ENCODE data around the gene REPS1. TPM values are rescaled to one million over a fixed set of nuclear protein-coding genes. Genes with fewer than 3 reads are reported as not detected.
"Not testable (repeated sequence)": the region's sequence is repeated elsewhere in the genome, so short reads cannot be mapped to it uniquely, and the experiment has no call there.

Gene REPS1
- total RNA-seq, 1 experiment from 2014 or later, result 63.4 TPM

DNA sequence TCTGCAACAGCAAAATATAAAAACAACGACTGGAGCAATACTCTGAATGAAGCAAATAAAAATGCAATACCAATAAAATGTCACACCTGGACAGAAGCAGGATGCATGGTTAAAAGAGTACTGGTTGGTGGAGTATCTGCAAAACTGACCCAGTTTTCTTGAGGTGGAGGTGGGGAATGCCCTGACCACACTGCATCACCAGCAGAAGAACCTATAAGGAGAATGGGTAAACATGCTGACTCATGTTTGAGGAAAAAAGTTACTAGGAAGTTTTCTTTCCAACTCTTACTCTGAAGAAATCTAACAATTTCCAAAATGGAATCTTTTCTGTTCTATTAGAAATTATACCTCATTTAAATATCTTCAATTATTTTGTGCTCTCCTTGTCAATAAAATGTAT is 43.6 kb downstream of the REPS1 start:
- CTCF ChIA-PET, result no interaction called here
- POLR2A ChIA-PET (ENCODE audit: low non-redundant PET), result no interaction called here
- Histone ChIP-seq H3K36me3 (ENCODE audit: insufficient read depth, low read length, poor library complexity, severe bottlenecking) (peaks cover 25% of the 10 kb centered on the region), H3K4me3 (ENCODE audit: low read depth, low read length, poor library complexity, severe bottlenecking) (no peak overlapping the region), H3K9me3 (ENCODE audit: low read depth, low read length, poor library complexity, severe bottlenecking) (no peaks in the 10 kb centered on the region), H3K4me1 (ENCODE audit: insufficient read depth, low read length, poor library complexity, severe bottlenecking) (peaks cover 20% of the 10 kb centered on the region), H3K27ac (ENCODE audit: low read depth, low read length, poor library complexity, severe bottlenecking) (no peak overlapping the region), H3K27me3 (replicated peaks; ENCODE audit: insufficient read depth, low read depth, low read length, poor library complexity) (no peaks in the 10 kb centered on the region)
- TF ChIP-seq, protein P1, sequence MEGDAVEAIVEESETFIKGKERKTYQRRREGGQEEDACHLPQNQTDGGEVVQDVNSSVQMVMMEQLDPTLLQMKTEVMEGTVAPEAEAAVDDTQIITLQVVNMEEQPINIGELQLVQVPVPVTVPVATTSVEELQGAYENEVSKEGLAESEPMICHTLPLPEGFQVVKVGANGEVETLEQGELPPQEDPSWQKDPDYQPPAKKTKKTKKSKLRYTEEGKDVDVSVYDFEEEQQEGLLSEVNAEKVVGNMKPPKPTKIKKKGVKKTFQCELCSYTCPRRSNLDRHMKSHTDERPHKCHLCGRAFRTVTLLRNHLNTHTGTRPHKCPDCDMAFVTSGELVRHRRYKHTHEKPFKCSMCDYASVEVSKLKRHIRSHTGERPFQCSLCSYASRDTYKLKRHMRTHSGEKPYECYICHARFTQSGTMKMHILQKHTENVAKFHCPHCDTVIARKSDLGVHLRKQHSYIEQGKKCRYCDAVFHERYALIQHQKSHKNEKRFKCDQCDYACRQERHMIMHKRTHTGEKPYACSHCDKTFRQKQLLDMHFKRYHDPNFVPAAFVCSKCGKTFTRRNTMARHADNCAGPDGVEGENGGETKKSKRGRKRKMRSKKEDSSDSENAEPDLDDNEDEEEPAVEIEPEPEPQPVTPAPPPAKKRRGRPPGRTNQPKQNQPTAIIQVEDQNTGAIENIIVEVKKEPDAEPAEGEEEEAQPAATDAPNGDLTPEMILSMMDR (conservative IDR thresholded peaks at IDR 0.05; ENCODE audit: low read depth, low read length), result no peak
- TF ChIP-seq EZH2 (IDR thresholded peaks at IDR 0.05; ENCODE audit: borderline replicate concordance, low read depth, low read length, poor library complexity, severe bottlenecking), result no peak
- no TSS peak for BruUV-seq (replicated peaks)
- DNase-seq (ENCODE audit: low spot score), result no peak
- intact Hi-C loops (cut with micrococcal nuclease; ENCODE audit: unreplicated experiment), result no loop called here

DNA sequence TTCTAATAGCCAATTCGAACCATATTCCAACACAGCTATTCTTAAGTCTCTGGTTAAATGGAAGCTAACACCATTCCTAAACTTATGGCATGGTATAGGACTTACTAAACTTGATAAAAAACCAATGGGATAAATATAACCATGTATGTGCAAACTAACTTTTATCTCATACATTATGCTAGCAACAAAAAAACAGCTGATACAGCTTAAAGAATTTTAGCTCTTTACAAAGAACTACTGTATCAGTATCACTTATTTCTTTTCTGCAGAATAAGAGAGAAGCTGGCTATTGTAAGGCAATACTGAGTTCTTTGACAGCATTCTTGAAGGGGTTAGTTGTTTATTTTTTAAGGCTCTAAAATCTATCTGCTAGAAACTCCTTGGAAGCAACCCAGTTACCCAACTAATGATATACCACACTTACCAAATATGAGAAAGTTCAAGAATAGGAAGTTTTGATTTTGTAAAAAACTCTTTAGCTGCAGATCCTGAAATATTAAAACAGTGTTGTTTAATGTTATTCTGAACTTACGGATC is 44.9 kb downstream of the REPS1 start:
- Histone ChIP-seq H3K36me3 (ENCODE audit: insufficient read depth, low read length, poor library complexity, severe bottlenecking) (peaks cover 25% of the 10 kb centered on the region), H3K4me1 (ENCODE audit: insufficient read depth, low read length, poor library complexity, severe bottlenecking) (peaks cover 13% of the 10 kb centered on the region), H3K9me3 (ENCODE audit: low read depth, low read length, poor library complexity, severe bottlenecking) (no peaks in the 10 kb centered on the region), H3K4me3 (ENCODE audit: low read depth, low read length, poor library complexity, severe bottlenecking) (no peak overlapping the region), H3K27ac (ENCODE audit: low read depth, low read length, poor library complexity, severe bottlenecking) (no peak overlapping the region), H3K27me3 (replicated peaks; ENCODE audit: insufficient read depth, low read depth, low read length, poor library complexity) (no peaks in the 10 kb centered on the region)
- TF ChIP-seq, protein P1 (conservative IDR thresholded peaks at IDR 0.05; ENCODE audit: low read depth, low read length), result no peak
- TF ChIP-seq EZH2 (IDR thresholded peaks at IDR 0.05; ENCODE audit: borderline replicate concordance, low read depth, low read length, poor library complexity, severe bottlenecking), result no peak
- intact Hi-C loops (cut with micrococcal nuclease; ENCODE audit: unreplicated experiment), result no loop called here
- POLR2A ChIA-PET (ENCODE audit: low non-redundant PET), result no interaction called here
- BruUV-seq (replicated peaks), result no TSS peak
- CTCF ChIA-PET, result interaction anchor here (0.5 kb wide), 1 partner anchor 79 kb away, joined by 10 read pairs; no protein-coding TSS in a partner anchor
- no peak for DNase-seq (ENCODE audit: low spot score)

DNA sequence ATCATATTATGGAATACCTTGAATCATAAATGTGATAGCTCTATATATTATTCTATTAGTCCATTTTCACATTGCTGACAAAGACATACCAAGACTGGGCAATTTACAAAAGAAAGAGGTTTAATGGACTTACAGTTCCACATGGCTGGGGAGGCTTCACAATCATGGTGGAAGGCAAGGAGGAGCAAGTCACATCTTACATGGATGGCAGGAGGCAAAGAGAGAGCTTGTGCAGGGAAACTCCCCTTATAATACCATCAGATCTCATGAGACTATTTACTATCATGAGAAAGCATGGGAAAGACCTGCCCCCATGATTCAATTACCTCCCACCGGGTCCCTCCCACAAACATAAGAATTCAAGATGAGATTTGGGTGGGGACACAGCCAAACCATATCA is 51.2 kb downstream of the REPS1 start:
- DNase-seq (ENCODE audit: low spot score); H3K9me3 ChIP-seq (ENCODE audit: low read depth, low read length, poor library complexity, severe bottlenecking); BruUV-seq (replicated peaks); H3K27me3 ChIP-seq (replicated peaks; ENCODE audit: insufficient read depth, low read depth, low read length, poor library complexity); H3K4me3 ChIP-seq (ENCODE audit: low read depth, low read length, poor library complexity, severe bottlenecking); H3K27ac ChIP-seq (ENCODE audit: low read depth, low read length, poor library complexity, severe bottlenecking); POLR2A ChIA-PET (ENCODE audit: low non-redundant PET); intact Hi-C loops (cut with micrococcal nuclease; ENCODE audit: unreplicated experiment); CTCF ChIA-PET; H3K4me1 ChIP-seq (ENCODE audit: insufficient read depth, low read length, poor library complexity, severe bottlenecking): not testable (repeated sequence)
- peaks cover 23% of the 10 kb centered on the region for H3K36me3 ChIP-seq (ENCODE audit: insufficient read depth, low read length, poor library complexity, severe bottlenecking)

DNA sequence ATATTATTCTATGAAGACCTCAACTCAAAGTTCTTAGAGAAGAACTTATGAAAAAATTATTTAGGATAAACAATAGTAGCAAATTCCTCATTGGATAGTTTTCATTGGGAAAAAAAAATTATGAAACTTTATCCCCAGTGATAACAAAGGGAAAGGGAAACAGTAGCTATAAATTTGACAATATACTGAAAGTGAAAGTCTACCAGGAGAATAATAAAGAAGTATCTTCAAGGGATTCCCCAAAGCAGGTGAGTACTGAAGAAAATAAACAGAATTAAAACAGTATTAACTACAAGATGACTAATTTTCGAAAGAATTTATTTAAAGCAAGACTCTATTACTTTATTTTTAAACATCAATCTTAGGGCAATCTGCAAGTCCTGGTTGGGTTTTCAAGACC is 56.4 kb downstream of the REPS1 start:
- Histone ChIP-seq H3K9me3 (ENCODE audit: low read depth, low read length, poor library complexity, severe bottlenecking) (no peaks in the 10 kb centered on the region), H3K27me3 (replicated peaks; ENCODE audit: insufficient read depth, low read depth, low read length, poor library complexity) (no peaks in the 10 kb centered on the region), H3K27ac (ENCODE audit: low read depth, low read length, poor library complexity, severe bottlenecking) (no peak overlapping the region), H3K36me3 (ENCODE audit: insufficient read depth, low read length, poor library complexity, severe bottlenecking) (peaks cover 5% of the 10 kb centered on the region), H3K4me1 (ENCODE audit: insufficient read depth, low read length, poor library complexity, severe bottlenecking) (no peaks in the 10 kb centered on the region), H3K4me3 (ENCODE audit: low read depth, low read length, poor library complexity, severe bottlenecking) (no peak overlapping the region)
- intact Hi-C loops (cut with micrococcal nuclease; ENCODE audit: unreplicated experiment), result no loop called here
- ChIA-PET CTCF (no interaction called here), POLR2A (ENCODE audit: low non-redundant PET) (no interaction called here)
- BruUV-seq (replicated peaks), result no TSS peak
- TF ChIP-seq EZH2 (IDR thresholded peaks at IDR 0.05; ENCODE audit: borderline replicate concordance, low read depth, low read length, poor library complexity, severe bottlenecking), result no peak
- TF ChIP-seq, protein P1 (conservative IDR thresholded peaks at IDR 0.05; ENCODE audit: low read depth, low read length), result no peak
- DNase-seq (ENCODE audit: low spot score), result no peak
